ENCODE results near the gene FKBP2. TPM values are rescaled to one million over a fixed set of nuclear protein-coding genes. Genes with fewer than 3 reads are reported as not detected.

FKBP2 gene
- total RNA-seq, 4 donors from 2014 or later: 47.7 to 70.3 (median 56.4) TPM

- 88 to 91% methylated on average over 24 of the region's 24 CpGs for WGBS, 2 donors
- no peak for DNase-seq (ENCODE audit: low spot score in 2 of 2)
- H3K4me3 ChIP-seq (ENCODE audit: low read depth, poor library complexity, severe bottlenecking): no peak overlapping the region
- intact Hi-C loops (cut with DNase I; ENCODE audit: low total_unique reads): no loop called here
- TF ChIP-seq POLR2A (IDR thresholded peaks at IDR 0.05): no peak
- no peak for TF ChIP-seq CTCF (IDR thresholded peaks at IDR 0.05)
These were observed 17.5 kb downstream of the FKBP2 start for GRCh38 chr11:64258356-64258755.

- 92 to 93% methylated on average over 30 to 32 of the region's 32 CpGs for WGBS, 2 donors
- DNase-seq (ENCODE audit: low spot score in 2 of 2): no peak
- no peak overlapping the region for H3K4me3 ChIP-seq (ENCODE audit: low read depth, poor library complexity, severe bottlenecking)
- intact Hi-C loops (cut with DNase I; ENCODE audit: low total_unique reads): no loop called here
- no peak for TF ChIP-seq POLR2A (IDR thresholded peaks at IDR 0.05)
- no peak for TF ChIP-seq CTCF (IDR thresholded peaks at IDR 0.05)
These were observed 18.1 kb downstream of the FKBP2 start for GRCh38 chr11:64258946-64259532.

GRCh38 chr11:64259533-64260067, 18.7 kb downstream of the FKBP2 start:
- TF ChIP-seq POLR2A (IDR thresholded peaks at IDR 0.05): no peak
- TF ChIP-seq CTCF (IDR thresholded peaks at IDR 0.05): no peak
- WGBS, 2 donors: 78 to 82% methylated on average over 4 of the region's 4 CpGs
- intact Hi-C loops (cut with DNase I; ENCODE audit: low total_unique reads): no loop called here
- DNase-seq (ENCODE audit: low spot score in 2 of 2): no peak
- H3K4me3 ChIP-seq (ENCODE audit: low read depth, poor library complexity, severe bottlenecking): no peak overlapping the region

GRCh38 chr11:64260147-64260708, 19.3 kb downstream of the FKBP2 start:
- WGBS, 2 donors: 94 to 95% methylated on average over 6 of the region's 6 CpGs
- no peak for DNase-seq (ENCODE audit: low spot score in 2 of 2)
- no peak overlapping the region for H3K4me3 ChIP-seq (ENCODE audit: low read depth, poor library complexity, severe bottlenecking)
- intact Hi-C loops (cut with DNase I; ENCODE audit: low total_unique reads): no loop called here
- TF ChIP-seq CTCF (IDR thresholded peaks at IDR 0.05): no peak
- no peak for TF ChIP-seq POLR2A (IDR thresholded peaks at IDR 0.05)

GRCh38 chr11:64261556-64262080, 20.7 kb downstream of the FKBP2 start:
- TF ChIP-seq POLR2A (IDR thresholded peaks at IDR 0.05): no peak
- no peak for TF ChIP-seq CTCF (IDR thresholded peaks at IDR 0.05)
- intact Hi-C loops (cut with DNase I; ENCODE audit: low total_unique reads): no loop called here
- no peak overlapping the region for H3K4me3 ChIP-seq (ENCODE audit: low read depth, poor library complexity, severe bottlenecking)
- WGBS, 2 donors: 93 to 94% methylated on average over 10 to 18 of the region's 18 CpGs
- no peak for DNase-seq (ENCODE audit: low spot score in 2 of 2)
